Gastrocnemius medialis (tissue), 4 donors: ENCODE data around the gene RASA3.

Experiments
- POLR2A ChIP-seq, 2 donors: fragments of 450-650 bp; IDR thresholded peaks; one replicate each; pipeline ENCODE4 v1.6.1; 2017; ENCODE audit warnings: antibody characterized with exemption in 2 of 2, mild to moderate bottlenecking in 2 of 2, moderate library complexity in 2 of 2
- TF ChIP-seq, protein P1 (sequence below), 5 experiments: fragments of 450-650 bp in 3 of 5; fragments of 200-600 bp in 2 of 5; sonication (generic) in 2 of 5; IDR thresholded peaks in 4 of 5; conservative IDR thresholded peaks in 1 of 5; 1 replicate in 4 of 5; 2 replicates in 1 of 5; pipeline ENCODE4 v1.5.1; 2016 to 2019; ENCODE audit warnings: antibody characterized with exemption in 5 of 5, mild to moderate bottlenecking in 3 of 5, moderate library complexity in 3 of 5

DNA sequence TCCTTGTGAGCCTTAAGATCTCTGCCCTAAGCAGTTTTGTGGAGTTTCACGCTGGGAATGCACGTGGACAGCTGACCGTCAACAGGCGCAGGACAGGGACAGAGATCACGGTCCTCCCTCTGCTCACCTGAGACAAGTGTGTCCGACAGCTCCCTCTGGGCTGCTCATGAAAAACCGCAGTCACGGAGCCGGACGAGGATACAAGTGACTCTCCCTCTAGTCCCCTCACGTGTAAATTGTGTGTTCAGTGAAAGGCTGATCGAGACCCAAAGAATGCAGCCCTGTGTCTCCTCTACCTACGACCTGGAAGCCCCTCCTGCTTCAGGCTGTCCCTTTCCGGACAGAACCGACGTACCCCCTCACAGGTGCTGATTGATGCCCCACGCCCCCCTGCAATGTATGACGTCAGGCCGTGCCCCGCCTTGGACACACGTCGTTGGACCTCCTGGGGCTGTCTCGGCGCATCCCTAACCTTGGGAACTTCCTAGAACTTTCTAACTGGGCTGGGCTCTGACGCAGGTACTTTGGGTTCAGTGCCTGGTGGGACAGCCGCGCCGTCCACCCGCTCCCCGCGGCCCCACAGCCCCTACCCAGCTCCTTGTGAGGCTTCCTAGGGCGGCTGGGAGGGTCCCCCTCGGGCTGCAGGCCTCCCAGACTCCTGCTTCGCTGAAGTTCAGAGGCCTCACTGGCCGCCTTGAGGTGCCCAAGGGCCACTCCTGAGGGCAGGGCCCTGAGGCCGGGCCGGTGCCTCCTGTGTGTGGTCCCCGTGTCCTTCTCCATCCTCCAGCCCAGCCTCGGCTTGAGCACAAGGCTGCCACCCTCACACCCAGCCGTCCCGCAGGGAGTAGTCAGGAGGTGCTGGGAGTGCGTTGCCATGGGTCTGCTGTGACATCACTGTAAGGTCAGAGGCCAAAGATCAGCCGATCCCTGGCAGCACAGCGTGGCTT lies 158.9 kb downstream of the RASA3 start, which contains the start of gene C13orf46:
- TF ChIP-seq, protein P1, sequence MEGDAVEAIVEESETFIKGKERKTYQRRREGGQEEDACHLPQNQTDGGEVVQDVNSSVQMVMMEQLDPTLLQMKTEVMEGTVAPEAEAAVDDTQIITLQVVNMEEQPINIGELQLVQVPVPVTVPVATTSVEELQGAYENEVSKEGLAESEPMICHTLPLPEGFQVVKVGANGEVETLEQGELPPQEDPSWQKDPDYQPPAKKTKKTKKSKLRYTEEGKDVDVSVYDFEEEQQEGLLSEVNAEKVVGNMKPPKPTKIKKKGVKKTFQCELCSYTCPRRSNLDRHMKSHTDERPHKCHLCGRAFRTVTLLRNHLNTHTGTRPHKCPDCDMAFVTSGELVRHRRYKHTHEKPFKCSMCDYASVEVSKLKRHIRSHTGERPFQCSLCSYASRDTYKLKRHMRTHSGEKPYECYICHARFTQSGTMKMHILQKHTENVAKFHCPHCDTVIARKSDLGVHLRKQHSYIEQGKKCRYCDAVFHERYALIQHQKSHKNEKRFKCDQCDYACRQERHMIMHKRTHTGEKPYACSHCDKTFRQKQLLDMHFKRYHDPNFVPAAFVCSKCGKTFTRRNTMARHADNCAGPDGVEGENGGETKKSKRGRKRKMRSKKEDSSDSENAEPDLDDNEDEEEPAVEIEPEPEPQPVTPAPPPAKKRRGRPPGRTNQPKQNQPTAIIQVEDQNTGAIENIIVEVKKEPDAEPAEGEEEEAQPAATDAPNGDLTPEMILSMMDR (IDR thresholded peaks at IDR 0.05 in 4 of 5, conservative IDR thresholded peaks at IDR 0.05 in 1 of 5), result no peak
- no peak for TF ChIP-seq POLR2A (IDR thresholded peaks at IDR 0.05)
